Breast epithelium (tissue), 3 donors: ENCODE data around the gene PROX2.

ENCODE experiments used
- CTCF ChIP-seq, 3 donors: fragments of 450-650 bp; IDR thresholded peaks; one replicate each; pipeline ENCODE4 v1.5.1; 2016 to 2017; ENCODE audit warnings: antibody characterized with exemption in 3 of 3, mild to moderate bottlenecking in 3 of 3, moderate library complexity in 3 of 3
- POLR2AphosphoS5 ChIP-seq, 3 donors: sonication (generic); formaldehyde crosslinking; IDR thresholded peaks; one replicate each; pipeline ENCODE4 v1.6.1; 2017; ENCODE audit warnings: antibody characterized with exemption in 3 of 3

- no peak for TF ChIP-seq CTCF (IDR thresholded peaks at IDR 0.05)
- TF ChIP-seq POLR2AphosphoS5 (IDR thresholded peaks at IDR 0.05) = no peak
These were observed 35.8 kb upstream of the PROX2 start for GRCh38 chr14:74911704-74912103.
